ENCODE results near the gene EID1. TPM values are rescaled to one million over a fixed set of nuclear protein-coding genes. Genes with fewer than 3 reads are reported as not detected.
"Not testable (repeated sequence)": the region's sequence is repeated elsewhere in the genome, so short reads cannot be mapped to it uniquely, and the experiment has no call there.

Gene EID1
- total RNA-seq, 2 donors from 2014 or later = 108 to 119 TPM

DNA sequence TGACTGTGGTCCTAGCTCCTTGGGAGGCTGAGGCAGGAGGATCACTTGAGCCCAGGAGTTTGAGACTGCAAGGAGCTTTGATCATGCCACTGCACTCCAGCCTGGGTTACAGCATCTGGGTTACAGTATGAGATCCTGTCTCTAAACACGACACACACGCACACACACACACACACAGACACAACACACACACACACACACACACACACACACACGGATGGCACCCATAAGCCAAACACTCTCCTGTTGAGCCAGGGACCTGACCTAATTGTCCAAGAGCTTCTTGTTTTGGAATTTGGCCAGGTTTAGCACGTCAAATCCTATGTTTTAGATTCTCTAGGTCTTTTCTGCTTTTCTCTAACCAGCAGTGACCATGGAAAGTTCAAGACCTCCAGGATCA lies 26.8 kb downstream of the EID1 start:
- Mint-ChIP-seq H3K4me1 (peaks cover 8% of the 10 kb centered on the region), H3K9me3 (no peaks in the 10 kb centered on the region), H3K36me3 (ENCODE audit: low read depth) (no peaks in the 10 kb centered on the region), H3K27me3 (ENCODE audit: insufficient read depth) (peaks cover 1% of the 10 kb centered on the region), H3K27ac (no peak overlapping the region), H3K4me3 (no peak overlapping the region)
- H3K9ac ChIP-seq (ENCODE audit: extremely low read depth, low read length, poor library complexity, severe bottlenecking) = no peak overlapping the region
- H3K4me3 ChIP-seq (ENCODE audit: low read length) = no peak overlapping the region
- WGBS, 2 experiments (ENCODE audit: insufficient coverage in 1 of 2, insufficient read length in 1 of 2) = 86 to 89% methylated on average over 1 to 4 of the region's 4 CpGs
- no peak overlapping the region for H3K27ac ChIP-seq (ENCODE audit: low read depth, low read length)
- H3K27me3 ChIP-seq (ENCODE audit: control insufficient read depth, insufficient read depth, low read length, poor library complexity, severe bottlenecking) = no peaks in the 10 kb centered on the region
- H3K9me3 ChIP-seq (ENCODE audit: control insufficient read depth, low read length) = no peaks in the 10 kb centered on the region
- DNase-seq = no peak
- no peaks in the 10 kb centered on the region for H3K36me3 ChIP-seq (ENCODE audit: control insufficient read depth, insufficient read depth, low read length)
- H3K4me1 ChIP-seq (ENCODE audit: control insufficient read depth, insufficient read depth, low read length) = no peaks in the 10 kb centered on the region
- no peak for TF ChIP-seq CTCF (conservative IDR thresholded peaks at IDR 0.05)

- no peak for DNase-seq
- no peaks in the 10 kb centered on the region for H3K36me3 ChIP-seq (ENCODE audit: control insufficient read depth, insufficient read depth, low read length)
- TF ChIP-seq CTCF (conservative IDR thresholded peaks at IDR 0.05) = no peak
- H3K9ac ChIP-seq (ENCODE audit: extremely low read depth, low read length, poor library complexity, severe bottlenecking) = no peak overlapping the region
- H3K4me3 ChIP-seq (ENCODE audit: low read length) = no peak overlapping the region
- H3K4me1 ChIP-seq (ENCODE audit: control insufficient read depth, insufficient read depth, low read length) = no peaks in the 10 kb centered on the region
- peak overlapping the region; percentile 74 for H3K27ac ChIP-seq (ENCODE audit: low read depth, low read length)
- no peaks in the 10 kb centered on the region for H3K27me3 ChIP-seq (ENCODE audit: control insufficient read depth, insufficient read depth, low read length, poor library complexity, severe bottlenecking)
- Mint-ChIP-seq H3K27me3 (ENCODE audit: insufficient read depth) (peaks cover 5% of the 10 kb centered on the region), H3K4me3 (no peak overlapping the region), H3K4me1 (peaks cover 8% of the 10 kb centered on the region), H3K9me3 (no peaks in the 10 kb centered on the region), H3K36me3 (ENCODE audit: low read depth) (no peaks in the 10 kb centered on the region), H3K27ac (no peak overlapping the region)
- no peaks in the 10 kb centered on the region for H3K9me3 ChIP-seq (ENCODE audit: control insufficient read depth, low read length)
Measured at GRCh38 chr15:48905216-48905615, 27.3 kb downstream of the EID1 start.

DNA sequence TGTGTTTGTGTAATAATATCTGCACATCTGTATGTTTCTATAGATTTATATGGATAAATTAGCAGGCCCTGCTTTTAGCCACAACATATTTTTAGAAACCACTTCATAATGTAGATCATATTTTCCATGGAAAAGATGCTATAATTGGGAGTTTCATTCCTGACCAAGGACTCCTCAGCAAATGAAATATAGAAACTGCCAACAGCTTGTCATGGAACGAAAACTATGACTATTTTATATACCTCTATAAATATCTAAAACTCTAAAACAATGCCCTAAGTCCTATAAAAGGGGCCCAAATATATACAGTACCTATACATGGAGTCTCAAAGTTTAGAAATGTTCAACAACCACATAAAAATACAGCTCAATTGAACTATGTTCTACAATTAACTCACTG lies 27.9 kb downstream of the EID1 start:
- no peak overlapping the region for H3K27ac Mint-ChIP-seq
- Histone ChIP-seq H3K4me3 (ENCODE audit: low read length) (no peak overlapping the region), H3K27ac (ENCODE audit: low read depth, low read length) (peak overlapping the region; percentile 74), H3K4me1 (ENCODE audit: control insufficient read depth, insufficient read depth, low read length) (no peaks in the 10 kb centered on the region), H3K27me3 (ENCODE audit: control insufficient read depth, insufficient read depth, low read length, poor library complexity, severe bottlenecking) (no peaks in the 10 kb centered on the region), H3K36me3 (ENCODE audit: control insufficient read depth, insufficient read depth, low read length) (no peaks in the 10 kb centered on the region), H3K9ac (ENCODE audit: extremely low read depth, low read length, poor library complexity, severe bottlenecking) (no peak overlapping the region), H3K9me3 (ENCODE audit: control insufficient read depth, low read length) (no peaks in the 10 kb centered on the region)
- 89% methylated on average over 1 of the region's 1 CpG; no CpG with 5 or more reads in 1 of the 2 experiments for WGBS, 2 experiments (ENCODE audit: insufficient coverage in 1 of 2, insufficient read length in 1 of 2)
- H3K9me3 Mint-ChIP-seq = no peaks in the 10 kb centered on the region
- DNase-seq = no peak
- H3K36me3 Mint-ChIP-seq (ENCODE audit: low read depth) = no peaks in the 10 kb centered on the region
- no peak for TF ChIP-seq CTCF (conservative IDR thresholded peaks at IDR 0.05)
- peaks cover 8% of the 10 kb centered on the region for H3K4me1 Mint-ChIP-seq
- no peak overlapping the region for H3K4me3 Mint-ChIP-seq
- H3K27me3 Mint-ChIP-seq (ENCODE audit: insufficient read depth) = peaks cover 6% of the 10 kb centered on the region

DNA sequence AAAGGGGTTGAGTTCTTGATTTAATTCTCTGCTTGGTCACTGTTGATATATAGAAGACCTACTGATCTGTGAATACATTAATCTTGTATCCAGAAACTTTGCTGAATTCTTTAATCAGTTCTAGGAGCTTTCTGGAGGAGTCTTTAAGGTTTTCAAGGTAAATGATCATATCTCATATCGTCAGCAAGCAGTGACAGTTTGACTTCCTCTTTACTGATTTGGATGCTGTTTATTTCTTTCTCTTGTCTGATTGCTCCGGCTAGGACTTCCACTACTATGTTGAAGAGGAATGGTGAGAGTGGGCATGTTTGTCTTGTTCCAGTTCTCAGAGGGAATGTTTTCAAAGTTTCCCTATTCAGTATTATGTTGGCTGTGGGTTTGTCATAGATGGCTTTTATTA lies 31.4 kb downstream of the EID1 start:
- not testable (repeated sequence) for H3K9ac ChIP-seq (ENCODE audit: extremely low read depth, low read length, poor library complexity, severe bottlenecking); H3K36me3 Mint-ChIP-seq (ENCODE audit: low read depth); H3K9me3 Mint-ChIP-seq; H3K36me3 ChIP-seq (ENCODE audit: control insufficient read depth, insufficient read depth, low read length); H3K4me3 ChIP-seq (ENCODE audit: low read length); H3K27ac Mint-ChIP-seq; H3K27me3 ChIP-seq (ENCODE audit: control insufficient read depth, insufficient read depth, low read length, poor library complexity, severe bottlenecking); H3K27me3 Mint-ChIP-seq (ENCODE audit: insufficient read depth); H3K4me1 ChIP-seq (ENCODE audit: control insufficient read depth, insufficient read depth, low read length); H3K27ac ChIP-seq (ENCODE audit: low read depth, low read length); H3K4me3 Mint-ChIP-seq; DNase-seq; H3K9me3 ChIP-seq (ENCODE audit: control insufficient read depth, low read length)
- WGBS, 2 experiments (ENCODE audit: insufficient coverage in 1 of 2, insufficient read length in 1 of 2) = 75 to 92% methylated on average over 1 to 2 of the region's 2 CpGs
- H3K4me1 Mint-ChIP-seq = peaks cover 15% of the 10 kb centered on the region

DNA sequence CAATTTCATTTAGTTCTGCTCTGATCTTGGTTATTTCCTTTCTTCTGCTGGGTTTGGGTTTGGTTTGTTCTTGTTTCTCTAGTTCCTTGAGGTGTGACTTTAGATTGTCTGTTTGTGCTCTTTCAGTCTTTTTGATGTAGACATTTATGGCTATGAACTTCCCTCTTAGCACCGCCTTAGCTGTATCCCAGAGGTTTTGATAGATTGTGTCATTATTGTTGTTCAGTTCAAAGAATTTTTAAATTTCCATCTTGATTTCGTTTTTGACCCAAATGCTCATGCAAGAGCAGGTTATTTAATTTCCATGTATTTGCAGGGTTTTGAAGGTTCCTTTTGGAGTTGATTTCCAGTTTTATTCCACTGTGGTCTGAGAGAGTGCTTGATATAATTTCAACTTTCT lies 32.6 kb downstream of the EID1 start:
- H3K27ac ChIP-seq (ENCODE audit: low read depth, low read length); H3K27me3 Mint-ChIP-seq (ENCODE audit: insufficient read depth); H3K27me3 ChIP-seq (ENCODE audit: control insufficient read depth, insufficient read depth, low read length, poor library complexity, severe bottlenecking); H3K4me1 ChIP-seq (ENCODE audit: control insufficient read depth, insufficient read depth, low read length); H3K36me3 ChIP-seq (ENCODE audit: control insufficient read depth, insufficient read depth, low read length); H3K9me3 Mint-ChIP-seq; DNase-seq; H3K4me3 ChIP-seq (ENCODE audit: low read length); H3K9ac ChIP-seq (ENCODE audit: extremely low read depth, low read length, poor library complexity, severe bottlenecking); H3K36me3 Mint-ChIP-seq (ENCODE audit: low read depth); H3K9me3 ChIP-seq (ENCODE audit: control insufficient read depth, low read length); H3K27ac Mint-ChIP-seq; H3K4me3 Mint-ChIP-seq: not testable (repeated sequence)
- H3K4me1 Mint-ChIP-seq = peaks cover 15% of the 10 kb centered on the region
- WGBS, 2 experiments (ENCODE audit: insufficient coverage in 1 of 2, insufficient read length in 1 of 2) = 69 to 83% methylated on average over 1 to 2 of the region's 2 CpGs
